ENCODE results near the gene LRSAM1.

LRSAM1 gene

DNA sequence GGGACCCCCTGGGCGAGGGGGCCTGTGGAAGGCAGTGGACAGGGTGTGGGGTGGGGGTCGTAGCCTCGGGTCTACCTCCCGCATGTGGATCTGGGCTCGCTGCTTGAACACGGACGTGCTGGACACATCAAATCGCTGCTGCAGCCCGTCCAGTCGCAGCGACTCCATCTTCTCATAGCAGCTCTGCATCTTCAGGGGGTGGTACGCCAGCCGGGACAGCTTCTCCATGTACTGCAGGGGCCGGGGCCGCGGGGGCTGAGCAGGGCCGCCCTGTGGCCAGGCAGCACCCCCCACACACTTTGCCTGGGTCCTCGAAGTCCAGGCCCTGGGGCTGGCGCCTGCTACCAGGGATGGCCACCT is 57.6 kb downstream of the LRSAM1 start:
- TF ChIP-seq, protein P1, sequence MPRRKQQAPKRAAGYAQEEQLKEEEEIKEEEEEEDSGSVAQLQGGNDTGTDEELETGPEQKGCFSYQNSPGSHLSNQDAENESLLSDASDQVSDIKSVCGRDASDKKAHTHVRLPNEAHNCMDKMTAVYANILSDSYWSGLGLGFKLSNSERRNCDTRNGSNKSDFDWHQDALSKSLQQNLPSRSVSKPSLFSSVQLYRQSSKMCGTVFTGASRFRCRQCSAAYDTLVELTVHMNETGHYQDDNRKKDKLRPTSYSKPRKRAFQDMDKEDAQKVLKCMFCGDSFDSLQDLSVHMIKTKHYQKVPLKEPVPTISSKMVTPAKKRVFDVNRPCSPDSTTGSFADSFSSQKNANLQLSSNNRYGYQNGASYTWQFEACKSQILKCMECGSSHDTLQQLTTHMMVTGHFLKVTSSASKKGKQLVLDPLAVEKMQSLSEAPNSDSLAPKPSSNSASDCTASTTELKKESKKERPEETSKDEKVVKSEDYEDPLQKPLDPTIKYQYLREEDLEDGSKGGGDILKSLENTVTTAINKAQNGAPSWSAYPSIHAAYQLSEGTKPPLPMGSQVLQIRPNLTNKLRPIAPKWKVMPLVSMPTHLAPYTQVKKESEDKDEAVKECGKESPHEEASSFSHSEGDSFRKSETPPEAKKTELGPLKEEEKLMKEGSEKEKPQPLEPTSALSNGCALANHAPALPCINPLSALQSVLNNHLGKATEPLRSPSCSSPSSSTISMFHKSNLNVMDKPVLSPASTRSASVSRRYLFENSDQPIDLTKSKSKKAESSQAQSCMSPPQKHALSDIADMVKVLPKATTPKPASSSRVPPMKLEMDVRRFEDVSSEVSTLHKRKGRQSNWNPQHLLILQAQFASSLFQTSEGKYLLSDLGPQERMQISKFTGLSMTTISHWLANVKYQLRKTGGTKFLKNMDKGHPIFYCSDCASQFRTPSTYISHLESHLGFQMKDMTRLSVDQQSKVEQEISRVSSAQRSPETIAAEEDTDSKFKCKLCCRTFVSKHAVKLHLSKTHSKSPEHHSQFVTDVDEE (CRISPR knock-in tag; IDR thresholded peaks at IDR 0.05): no peak
- TF ChIP-seq, protein P2, sequence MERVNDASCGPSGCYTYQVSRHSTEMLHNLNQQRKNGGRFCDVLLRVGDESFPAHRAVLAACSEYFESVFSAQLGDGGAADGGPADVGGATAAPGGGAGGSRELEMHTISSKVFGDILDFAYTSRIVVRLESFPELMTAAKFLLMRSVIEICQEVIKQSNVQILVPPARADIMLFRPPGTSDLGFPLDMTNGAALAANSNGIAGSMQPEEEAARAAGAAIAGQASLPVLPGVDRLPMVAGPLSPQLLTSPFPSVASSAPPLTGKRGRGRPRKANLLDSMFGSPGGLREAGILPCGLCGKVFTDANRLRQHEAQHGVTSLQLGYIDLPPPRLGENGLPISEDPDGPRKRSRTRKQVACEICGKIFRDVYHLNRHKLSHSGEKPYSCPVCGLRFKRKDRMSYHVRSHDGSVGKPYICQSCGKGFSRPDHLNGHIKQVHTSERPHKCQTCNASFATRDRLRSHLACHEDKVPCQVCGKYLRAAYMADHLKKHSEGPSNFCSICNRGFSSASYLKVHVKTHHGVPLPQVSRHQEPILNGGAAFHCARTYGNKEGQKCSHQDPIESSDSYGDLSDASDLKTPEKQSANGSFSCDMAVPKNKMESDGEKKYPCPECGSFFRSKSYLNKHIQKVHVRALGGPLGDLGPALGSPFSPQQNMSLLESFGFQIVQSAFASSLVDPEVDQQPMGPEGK (CRISPR knock-in tag; IDR thresholded peaks at IDR 0.05; ENCODE audit: borderline replicate concordance): no peak
- TF ChIP-seq ZNF565 (CRISPR knock-in tag; conservative IDR thresholded peaks at IDR 0.05; ENCODE audit: low read depth) (no peak), ESRRG (CRISPR knock-in tag; IDR thresholded peaks at IDR 0.05) (no peak), OSR1 (CRISPR knock-in tag; IDR thresholded peaks at IDR 0.05) (no peak), TCF4 (CRISPR knock-in tag; IDR thresholded peaks at IDR 0.05; ENCODE audit: borderline replicate concordance) (no peak), ZNF70 (CRISPR knock-in tag; IDR thresholded peaks at IDR 0.05) (no peak), RARB (CRISPR knock-in tag; IDR thresholded peaks at IDR 0.05) (no peak), ZFP3 (CRISPR knock-in tag; IDR thresholded peaks at IDR 0.05) (no peak), ZNF8 (CRISPR knock-in tag; IDR thresholded peaks at IDR 0.05) (no peak), CSDC2 (CRISPR knock-in tag; IDR thresholded peaks at IDR 0.05) (no peak), TOX (CRISPR knock-in tag; IDR thresholded peaks at IDR 0.05; ENCODE audit: borderline replicate concordance) (no peak), ISL1 (CRISPR knock-in tag; IDR thresholded peaks at IDR 0.05) (no peak), PPARA (CRISPR knock-in tag; IDR thresholded peaks at IDR 0.05; ENCODE audit: borderline replicate concordance) (no peak), ZC3H10 (CRISPR knock-in tag; IDR thresholded peaks at IDR 0.05) (no peak)
- TF ChIP-seq, protein P3, sequence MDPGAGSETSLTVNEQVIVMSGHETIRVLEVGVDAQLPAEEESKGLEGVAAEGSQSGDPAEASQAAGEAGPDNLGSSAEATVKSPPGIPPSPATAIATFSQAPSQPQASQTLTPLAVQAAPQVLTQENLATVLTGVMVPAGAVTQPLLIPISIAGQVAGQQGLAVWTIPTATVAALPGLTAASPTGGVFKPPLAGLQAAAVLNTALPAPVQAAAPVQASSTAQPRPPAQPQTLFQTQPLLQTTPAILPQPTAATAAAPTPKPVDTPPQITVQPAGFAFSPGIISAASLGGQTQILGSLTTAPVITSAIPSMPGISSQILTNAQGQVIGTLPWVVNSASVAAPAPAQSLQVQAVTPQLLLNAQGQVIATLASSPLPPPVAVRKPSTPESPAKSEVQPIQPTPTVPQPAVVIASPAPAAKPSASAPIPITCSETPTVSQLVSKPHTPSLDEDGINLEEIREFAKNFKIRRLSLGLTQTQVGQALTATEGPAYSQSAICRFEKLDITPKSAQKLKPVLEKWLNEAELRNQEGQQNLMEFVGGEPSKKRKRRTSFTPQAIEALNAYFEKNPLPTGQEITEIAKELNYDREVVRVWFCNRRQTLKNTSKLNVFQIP (CRISPR knock-in tag; IDR thresholded peaks at IDR 0.05; ENCODE audit: borderline replicate concordance, low read depth): no peak
- TF ChIP-seq, protein P4, sequence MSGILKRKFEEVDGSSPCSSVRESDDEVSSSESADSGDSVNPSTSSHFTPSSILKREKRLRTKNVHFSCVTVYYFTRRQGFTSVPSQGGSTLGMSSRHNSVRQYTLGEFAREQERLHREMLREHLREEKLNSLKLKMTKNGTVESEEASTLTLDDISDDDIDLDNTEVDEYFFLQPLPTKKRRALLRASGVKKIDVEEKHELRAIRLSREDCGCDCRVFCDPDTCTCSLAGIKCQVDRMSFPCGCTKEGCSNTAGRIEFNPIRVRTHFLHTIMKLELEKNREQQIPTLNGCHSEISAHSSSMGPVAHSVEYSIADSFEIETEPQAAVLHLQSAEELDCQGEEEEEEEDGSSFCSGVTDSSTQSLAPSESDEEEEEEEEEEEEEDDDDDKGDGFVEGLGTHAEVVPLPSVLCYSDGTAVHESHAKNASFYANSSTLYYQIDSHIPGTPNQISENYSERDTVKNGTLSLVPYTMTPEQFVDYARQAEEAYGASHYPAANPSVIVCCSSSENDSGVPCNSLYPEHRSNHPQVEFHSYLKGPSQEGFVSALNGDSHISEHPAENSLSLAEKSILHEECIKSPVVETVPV (CRISPR knock-in tag; IDR thresholded peaks at IDR 0.05): no peak
- TF ChIP-seq, protein P5, sequence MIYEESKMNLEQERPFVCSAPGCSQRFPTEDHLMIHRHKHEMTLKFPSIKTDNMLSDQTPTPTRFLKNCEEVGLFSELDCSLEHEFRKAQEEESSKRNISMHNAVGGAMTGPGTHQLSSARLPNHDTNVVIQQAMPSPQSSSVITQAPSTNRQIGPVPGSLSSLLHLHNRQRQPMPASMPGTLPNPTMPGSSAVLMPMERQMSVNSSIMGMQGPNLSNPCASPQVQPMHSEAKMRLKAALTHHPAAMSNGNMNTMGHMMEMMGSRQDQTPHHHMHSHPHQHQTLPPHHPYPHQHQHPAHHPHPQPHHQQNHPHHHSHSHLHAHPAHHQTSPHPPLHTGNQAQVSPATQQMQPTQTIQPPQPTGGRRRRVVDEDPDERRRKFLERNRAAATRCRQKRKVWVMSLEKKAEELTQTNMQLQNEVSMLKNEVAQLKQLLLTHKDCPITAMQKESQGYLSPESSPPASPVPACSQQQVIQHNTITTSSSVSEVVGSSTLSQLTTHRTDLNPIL (CRISPR knock-in tag; IDR thresholded peaks at IDR 0.05; ENCODE audit: low read depth): no peak
- ATAC-seq: no peak

DNA sequence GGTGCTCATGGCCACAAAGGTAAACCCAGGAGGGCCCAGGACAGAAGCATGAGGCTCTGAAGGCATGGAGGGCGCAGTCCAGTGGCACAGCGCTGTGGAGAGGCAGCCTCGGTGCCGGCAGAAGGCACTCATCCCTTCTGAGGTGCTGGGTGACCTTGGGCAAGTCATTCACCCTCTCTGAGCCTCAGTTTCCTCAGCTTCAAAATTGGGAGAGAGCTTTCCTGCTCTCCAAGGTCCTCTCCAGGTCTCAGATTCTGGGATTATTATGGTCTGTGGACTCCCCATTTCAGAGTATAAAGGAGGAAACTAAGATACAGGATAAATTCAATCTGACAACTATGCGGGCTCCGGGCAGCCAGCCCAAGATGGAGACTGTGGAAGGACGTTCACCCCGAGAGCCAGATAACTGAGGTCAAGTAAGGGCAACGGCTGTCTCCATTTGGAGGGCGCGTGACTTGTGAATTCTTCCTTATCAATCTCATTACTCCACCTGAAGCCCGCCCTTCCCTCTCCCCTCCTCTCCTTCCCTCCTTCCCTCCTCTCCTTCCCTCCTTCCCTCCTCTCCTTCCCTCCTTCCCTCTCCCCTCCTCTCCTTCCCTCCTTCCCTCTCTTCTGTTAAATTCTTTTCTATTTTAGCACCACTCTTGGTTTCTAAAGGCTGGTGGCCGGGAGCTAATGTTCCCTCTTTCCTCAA is 58.1 kb downstream of the LRSAM1 start:
- ATAC-seq: no peak

More for the DNA sequence above, 58.1 kb downstream of the LRSAM1 start:
- TF ChIP-seq, protein P1 (CRISPR knock-in tag; IDR thresholded peaks at IDR 0.05): no peak
- no peak for TF ChIP-seq ZNF565 (CRISPR knock-in tag; conservative IDR thresholded peaks at IDR 0.05; ENCODE audit: low read depth)
- TF ChIP-seq, protein P2 (CRISPR knock-in tag; IDR thresholded peaks at IDR 0.05; ENCODE audit: borderline replicate concordance): no peak
- no peak for TF ChIP-seq TCF4 (CRISPR knock-in tag; IDR thresholded peaks at IDR 0.05; ENCODE audit: borderline replicate concordance)
- TF ChIP-seq CSDC2 (CRISPR knock-in tag; IDR thresholded peaks at IDR 0.05): no peak
- TF ChIP-seq OSR1 (CRISPR knock-in tag; IDR thresholded peaks at IDR 0.05): no peak
- TF ChIP-seq, protein P5 (CRISPR knock-in tag; IDR thresholded peaks at IDR 0.05; ENCODE audit: low read depth): no peak
- TF ChIP-seq ZFP30 (CRISPR knock-in tag; IDR thresholded peaks at IDR 0.05): no peak

Data from SK-N-SH treated with all-trans-retinoic acid at 6 μM for 48 hours (cell line).